Spleen (tissue), 11 donors: ENCODE data around the gene SERBP1. TPM values are rescaled to one million over a fixed set of nuclear protein-coding genes. Genes with fewer than 3 reads are reported as not detected.

Experiments
- DNase-seq: peaks from one replicate; pipeline ENCODE4 v3.0.0-alpha.2; 2020
- H3K27ac ChIP-seq, 8 donors: fragments of 200-600 bp; sonication (generic) in 7 of 8; 1 replicate in 4 of 8; 2 replicates in 4 of 8; pipeline versions ENCODE4 v1.5.0 to v1.8.0; 2016 to 2021; ENCODE audit warnings: inconsistent platforms in 4 of 8, mild to moderate bottlenecking in 4 of 8, moderate library complexity in 1 of 8
- H3K27me3 ChIP-seq, 7 donors: fragments of 200-600 bp; sonication (generic) in 6 of 7; replicated peaks in 1 of 7; 1 replicate in 4 of 7; 2 replicates in 3 of 7; pipeline versions ENCODE4 v1.5.0 to v1.8.0; 2016 to 2021; ENCODE audit warnings: inconsistent platforms in 3 of 7, mild to moderate bottlenecking in 1 of 7
- H3K36me3 ChIP-seq, 6 donors: fragments of 200-600 bp; sonication (generic) in 5 of 6; 1 replicate in 4 of 6; 2 replicates in 2 of 6; pipeline versions ENCODE4 v1.5.0 to v1.8.0; 2016 to 2021; ENCODE audit warnings: inconsistent platforms in 2 of 6
- H3K4me1 ChIP-seq, 6 donors: fragments of 200-600 bp; sonication (generic) in 5 of 6; 1 replicate in 3 of 6; 2 replicates in 3 of 6; pipeline versions ENCODE4 v1.5.0 to v1.8.0; 2016 to 2021; ENCODE audit warnings: inconsistent platforms in 3 of 6
- H3K4me3 ChIP-seq, 8 donors: fragments of 200-600 bp; sonication (generic) in 7 of 8; 1 replicate in 4 of 8; 2 replicates in 4 of 8; pipeline versions ENCODE4 v1.5.0 to v1.8.0; 2016 to 2021; ENCODE audit warnings: inconsistent platforms in 4 of 8, mild to moderate bottlenecking in 4 of 8, moderate library complexity in 2 of 8
- H3K9me3 ChIP-seq, 8 donors: fragments of 200-600 bp; sonication (generic) in 7 of 8; 1 replicate in 4 of 8; 2 replicates in 4 of 8; pipeline versions ENCODE4 v1.5.0 to v1.8.0; 2016 to 2021; ENCODE audit warnings: inconsistent platforms in 4 of 8
- CTCF ChIP-seq, 11 experiments: fragments of 200-600 bp in 7 of 11; fragments of 450-650 bp in 4 of 11; sonication (generic) in 4 of 11; IDR thresholded peaks in 8 of 11; conservative IDR thresholded peaks in 3 of 11; 1 replicate in 7 of 11; 2 replicates in 4 of 11; pipeline versions ENCODE4 v1.4.0 to v1.8.0; 2016 to 2021; ENCODE audit warnings: antibody characterized with exemption in 11 of 11, inconsistent platforms in 4 of 11, mild to moderate bottlenecking in 1 of 11
- POLR2A ChIP-seq, 3 donors: fragments of 450-650 bp; IDR thresholded peaks; one replicate each; pipeline ENCODE4 v1.5.1; 2017; ENCODE audit warnings: antibody characterized with exemption in 3 of 3, mild to moderate bottlenecking in 1 of 3
- POLR2AphosphoS5 ChIP-seq, 3 donors: sonication (generic); formaldehyde crosslinking; IDR thresholded peaks; one replicate each; pipeline ENCODE4 v1.5.1; 2017; ENCODE audit warnings: antibody characterized with exemption in 3 of 3
- WGBS, 5 donors: extraction: QIAGEN DNeasy Blood & Tissue Kit in 3 of 5; methylation state at CpG; one replicate each; pipeline versions ENCODE4 v1.1.5 to v1.1.7; 2013 to 2018; 5-methylcytosine and 5-hydroxymethylcytosine counted together
- intact Hi-C: fragments of 100-400 bp; cut with DNase I; formaldehyde crosslinking; loops from one replicate; pipeline ENCODE4 v1.15.0; 2023; ENCODE audit warnings: low total_unique reads
- polyA plus RNA-seq, 3 donors: library from polyadenylated mRNA; stranded (reverse); fragments of 200-250 nt; gene quantifications; one replicate each; pipeline ENCODE4 v1.2.1, GENCODE V29; 2013
- total RNA-seq, 7 donors: library from RNA; depleted of rRNA in 3 of 7; stranded (reverse); fragments of >200 nt in 3 of 7; fragmentation: NEBNext Ultra II Directional in 4 of 7; extraction: Animal tissue kit (Norgen Biotek cat#: 25700) in 4 of 7; gene quantifications; one replicate each; pipeline versions ENCODE4 v1.1.0 to v1.2.1, GENCODE V29; 2016 to 2021
- donor health status: healthy with polysubstance abuse.
- donor health status: DM: no; HTN: no; CAD: no; lungs with moderate emphysema.
- donor health status: DM: no; HTN: no; CAD: no.
- donor health status: Bipolar disorder and iron deficiency.
- donor health status: healthy.
- donor health status: DM: no; HTN: no; CAD: no.
- donor health status: DM: yes; HTN: yes; CAD: no.

The SERBP1 gene
- total and polyA plus RNA-seq, 10 donors = 82.9 to 200 (median 124) TPM

GRCh38 chr1:67371043-67371442 lies 59.2 kb downstream of the SERBP1 start:
- Histone ChIP-seq H3K4me3 (no peak overlapping the region), H3K4me1 (no peaks in the 10 kb centered on the region), H3K36me3 (no peaks in the 10 kb centered on the region), H3K27ac (no peak overlapping the region), H3K27me3 (no peaks in the 10 kb centered on the region), H3K9me3 (no peaks in the 10 kb centered on the region)
- 91 to 97% (median 93%) methylated on average over 2 of the region's 2 CpGs for WGBS, 5 donors
- no peak for TF ChIP-seq CTCF (IDR thresholded peaks at IDR 0.05 in 8 of 11, conservative IDR thresholded peaks at IDR 0.05 in 3 of 11)
- TF ChIP-seq POLR2AphosphoS5 (IDR thresholded peaks at IDR 0.05) = no peak
- TF ChIP-seq POLR2A (IDR thresholded peaks at IDR 0.05) = no peak
- intact Hi-C loops = no loop called here
- no peak for DNase-seq

GRCh38 chr1:67368046-67368514 lies 62.1 kb downstream of the SERBP1 start:
- TF ChIP-seq POLR2AphosphoS5 (IDR thresholded peaks at IDR 0.05) (no peak), POLR2A (IDR thresholded peaks at IDR 0.05) (no peak), CTCF (IDR thresholded peaks at IDR 0.05 in 8 of 11, conservative IDR thresholded peaks at IDR 0.05 in 3 of 11) (no peak)
- no peaks in the 10 kb centered on the region for H3K36me3 ChIP-seq
- H3K27me3 ChIP-seq = no peaks in the 10 kb centered on the region
- no peaks in the 10 kb centered on the region for H3K9me3 ChIP-seq
- 76 to 93% (median 80%) methylated on average over 1 of the region's 1 CpG for WGBS, 5 donors
- no peak overlapping the region for H3K27ac ChIP-seq
- intact Hi-C loops = no loop called here
- H3K4me3 ChIP-seq = no peak overlapping the region
- no peak for DNase-seq
- no peaks in the 10 kb centered on the region for H3K4me1 ChIP-seq

GRCh38 chr1:67367370-67368045 lies 62.7 kb downstream of the SERBP1 start:
- no peaks in the 10 kb centered on the region for H3K4me1 ChIP-seq
- DNase-seq = no peak
- no peak for TF ChIP-seq POLR2AphosphoS5 (IDR thresholded peaks at IDR 0.05)
- no peak for TF ChIP-seq CTCF (IDR thresholded peaks at IDR 0.05 in 8 of 11, conservative IDR thresholded peaks at IDR 0.05 in 3 of 11)

GRCh38 chr1:67361641-67362040 lies 68.6 kb downstream of the SERBP1 start:
- Histone ChIP-seq H3K36me3 (no peaks in the 10 kb centered on the region), H3K4me3 (no peak overlapping the region), H3K27me3 (no peaks in the 10 kb centered on the region), H3K27ac (no peak overlapping the region), H3K9me3 (no peaks in the 10 kb centered on the region), H3K4me1 (no peaks in the 10 kb centered on the region)
- 79 to 97% (median 92%) methylated on average over 5 of the region's 5 CpGs for WGBS, 5 donors
- no peak for DNase-seq
- intact Hi-C loops = no loop called here
- TF ChIP-seq POLR2A (IDR thresholded peaks at IDR 0.05) = no peak
- no peak for TF ChIP-seq CTCF (IDR thresholded peaks at IDR 0.05 in 8 of 11, conservative IDR thresholded peaks at IDR 0.05 in 3 of 11)
- TF ChIP-seq POLR2AphosphoS5 (IDR thresholded peaks at IDR 0.05) = no peak

More at GRCh38 chr1:67367370-67368045, 62.7 kb downstream of the SERBP1 start:
- H3K4me3 ChIP-seq = no peak overlapping the region
- no peaks in the 10 kb centered on the region for H3K36me3 ChIP-seq
- no peaks in the 10 kb centered on the region for H3K27me3 ChIP-seq
- H3K9me3 ChIP-seq = no peaks in the 10 kb centered on the region
- 67 to 77% (median 74%) methylated on average over 8 of the region's 8 CpGs for WGBS, 5 donors
- H3K27ac ChIP-seq = no peak overlapping the region
- intact Hi-C loops = no loop called here
